Ureter (tissue), 1 donor: ENCODE measurements around the gene TLX3. TPM values are rescaled to one million over a fixed set of nuclear protein-coding genes. Genes with fewer than 3 reads are reported as not detected.
"Not testable (repeated sequence)": the region's sequence is repeated elsewhere in the genome, so short reads cannot be mapped to it uniquely, and the experiment has no call there.

Experiments
- DNase-seq: peaks from one replicate; pipeline ENCODE4 v3.0.0-alpha.2; 2020; ENCODE audit warnings: low spot score
- total RNA-seq: library from RNA; stranded (reverse); gene quantifications from one replicate; pipeline ENCODE4 v1.2.4, GENCODE V29; 2023
- donor health status: DM: yes; HTN: yes; CAD: no.

Gene TLX3
- total RNA-seq, 1 donor from 2014 or later, result not detected

DNA sequence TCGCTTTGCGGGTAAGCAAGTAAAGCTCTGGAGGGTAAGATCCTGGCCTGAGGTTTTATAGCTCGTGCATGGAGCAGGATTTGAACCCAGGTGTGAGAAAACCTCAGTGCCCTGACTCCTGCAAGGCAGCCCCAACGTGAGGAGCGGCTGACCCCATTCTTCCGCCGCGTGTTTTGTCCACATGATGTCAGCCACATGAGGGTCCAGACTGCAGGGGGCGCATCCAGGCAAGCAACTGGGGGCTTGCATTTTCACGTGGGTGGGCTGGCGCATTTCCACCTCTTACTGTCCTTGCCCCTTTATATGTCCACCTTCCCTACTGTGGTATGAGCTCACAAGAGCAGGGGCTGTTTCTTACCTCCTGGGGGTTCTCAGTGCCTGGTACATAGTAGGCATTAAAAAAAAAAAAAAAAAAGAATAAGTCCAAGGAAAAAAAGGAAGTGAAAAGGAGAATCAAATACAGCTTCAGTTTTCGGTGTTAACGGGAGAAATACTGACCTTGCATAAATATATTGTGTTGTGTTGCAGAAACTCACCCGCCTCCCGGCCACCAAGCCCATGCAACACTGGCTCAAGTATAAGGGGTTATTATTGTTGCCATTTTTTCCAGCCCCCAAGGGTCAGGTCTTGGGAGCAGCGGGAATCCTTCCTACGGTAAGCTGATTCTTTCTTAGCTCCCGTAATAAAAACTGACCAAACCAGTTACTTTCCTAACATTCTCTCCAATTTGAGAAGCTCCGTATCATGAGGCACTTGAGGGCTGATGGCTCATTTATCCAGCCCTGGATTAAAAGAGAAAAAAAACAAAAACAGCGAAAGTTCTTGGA, 15.0 kb downstream of the TLX3 start:
- no peak for DNase-seq

- no peak for DNase-seq
Observed at GRCh38 chr5:171330021-171330420, 21.0 kb downstream of the TLX3 start.

GRCh38 chr5:171335616-171336015, 26.6 kb downstream of the TLX3 start:
- no peak for DNase-seq

GRCh38 chr5:171336521-171337209, 27.6 kb downstream of the TLX3 start:
- DNase-seq, result peak; percentile 59

DNA sequence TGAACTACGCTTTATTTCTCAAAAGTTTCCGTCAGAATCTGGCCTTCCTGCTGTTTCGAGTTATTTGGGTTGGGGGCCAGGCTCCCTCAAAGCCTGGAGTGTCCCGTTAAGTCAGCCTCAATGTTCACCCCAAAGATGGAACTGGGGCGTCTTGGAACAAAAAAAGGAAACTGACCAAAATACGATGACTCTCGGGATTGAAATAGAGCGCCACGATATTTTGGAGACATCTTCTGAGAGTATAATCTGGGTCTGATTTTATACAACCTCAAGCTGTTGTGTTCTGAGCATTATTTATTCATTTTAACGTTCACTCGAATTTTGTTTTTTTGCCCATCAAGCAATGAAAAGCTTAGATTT, 28.1 kb downstream of the TLX3 start:
- DNase-seq, result no peak

- no peak for DNase-seq
Observed at GRCh38 chr5:171340042-171340441, 31.0 kb downstream of the TLX3 start.

DNA sequence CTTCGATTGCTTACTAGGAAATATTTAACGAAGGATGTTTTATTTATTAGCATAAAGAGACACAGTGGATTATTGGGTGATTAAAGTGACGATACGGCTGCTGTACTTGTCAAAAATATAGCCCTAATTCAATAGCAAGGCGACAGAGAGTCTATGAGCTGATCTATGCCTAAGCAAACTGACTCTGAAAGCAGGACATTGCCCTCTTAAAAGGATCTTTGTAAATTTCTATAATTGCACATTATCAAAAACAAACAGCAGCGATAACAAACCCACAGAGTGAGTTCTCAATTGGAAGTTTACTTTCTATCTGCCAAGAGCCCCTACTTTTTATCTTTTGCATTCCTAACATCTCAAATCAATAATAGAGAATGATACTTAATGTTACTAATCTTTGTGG, 31.4 kb downstream of the TLX3 start:
- DNase-seq, result no peak

DNA sequence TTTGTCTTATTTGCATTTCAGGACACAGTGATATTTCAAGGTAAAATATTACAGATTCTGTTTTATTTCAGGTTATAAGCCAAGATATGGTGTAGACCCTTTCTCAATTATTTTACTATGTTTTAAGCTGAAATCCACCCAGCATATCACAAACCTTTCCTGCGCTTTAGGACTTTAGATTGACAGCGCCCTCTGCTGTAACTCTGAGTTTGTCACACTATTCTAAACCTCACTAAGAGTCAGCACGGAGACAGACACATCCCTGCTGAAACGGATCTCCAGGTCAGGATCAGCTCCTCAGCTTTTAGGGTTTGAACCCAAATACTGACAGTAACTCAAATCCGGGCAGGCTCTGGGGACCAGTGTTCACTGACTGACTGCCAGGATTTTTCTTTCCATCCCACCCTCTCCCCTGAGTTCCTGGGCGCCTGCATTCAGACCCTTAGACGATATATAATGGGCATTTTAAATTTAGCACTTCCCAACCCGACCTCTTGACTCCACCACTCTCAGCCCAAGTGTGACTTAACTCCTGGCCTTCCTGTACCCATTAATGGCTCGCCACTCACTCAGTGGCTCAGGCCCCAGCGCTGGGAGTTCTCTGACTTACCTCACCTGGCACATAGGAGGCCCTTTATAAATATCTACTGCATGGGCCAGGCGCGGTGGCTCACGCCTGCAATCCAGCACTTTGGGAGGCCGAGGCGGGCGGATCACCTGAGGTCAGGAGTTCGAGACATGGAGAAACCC, 33.5 kb downstream of the TLX3 start:
- no peak for DNase-seq

DNA sequence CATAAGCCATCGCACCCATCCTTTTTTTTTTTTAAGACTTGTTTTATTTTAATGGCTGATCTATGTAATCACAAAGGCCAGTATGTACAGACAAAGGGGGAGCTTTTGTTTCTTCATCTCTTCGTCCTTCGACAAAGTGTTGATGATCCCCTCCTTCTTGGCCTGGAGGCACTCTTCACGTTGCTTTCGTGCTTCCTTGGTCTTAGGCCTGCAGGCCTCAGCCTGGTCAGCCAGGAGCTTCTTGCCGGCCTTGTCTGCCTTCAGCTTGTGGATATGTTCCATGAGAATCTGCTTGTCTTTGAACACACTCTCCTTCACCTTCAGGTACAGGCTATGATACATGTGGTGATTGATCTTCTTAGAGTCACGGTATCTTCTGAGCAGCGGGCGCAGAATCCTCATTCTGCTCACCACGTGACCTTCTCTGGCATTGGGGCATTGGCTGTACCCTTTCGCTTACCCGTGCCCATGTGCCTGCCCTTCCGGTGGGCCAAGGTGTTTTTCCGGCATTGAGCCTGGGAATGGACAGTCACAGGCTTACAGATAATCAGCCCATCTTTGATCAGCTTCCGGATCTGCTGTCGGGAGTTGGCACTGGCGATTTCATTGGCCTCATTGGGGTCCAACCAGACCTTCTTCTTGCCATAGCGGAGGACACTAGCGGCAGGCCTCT, 36.0 kb downstream of the TLX3 start:
- no peak for DNase-seq

DNA sequence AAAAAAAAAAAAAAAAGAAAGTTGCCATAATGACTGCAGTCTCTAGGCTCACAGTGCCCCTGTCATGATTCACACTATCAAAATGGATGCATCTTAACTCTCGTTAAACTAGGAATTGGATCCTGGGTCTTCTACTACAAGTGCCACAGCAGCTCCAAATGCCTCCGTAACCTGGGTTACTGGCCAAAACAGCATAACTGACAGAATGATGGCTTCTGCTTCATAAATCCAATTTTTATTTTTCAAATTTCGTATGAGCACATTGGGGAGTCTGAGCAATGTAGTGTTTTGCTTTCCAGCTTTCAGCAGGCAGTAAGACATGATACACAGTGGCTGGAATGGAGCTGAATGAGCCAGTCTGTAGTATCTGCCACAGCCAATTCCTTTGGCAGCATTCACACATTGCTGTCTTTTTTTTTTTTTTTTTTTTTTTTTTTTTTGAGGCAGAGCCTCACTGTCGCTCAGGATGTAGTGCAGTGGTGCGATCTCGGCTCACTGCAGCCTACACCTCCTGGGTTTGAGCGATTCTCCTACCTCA, 42.6 kb downstream of the TLX3 start:
- no peak for DNase-seq

- no peak for DNase-seq
Observed at GRCh38 chr5:171355302-171355724, 46.3 kb downstream of the TLX3 start.

GRCh38 chr5:171357843-171358242, 48.8 kb downstream of the TLX3 start:
- DNase-seq, result no peak

GRCh38 chr5:171361151-171361550, 52.1 kb downstream of the TLX3 start:
- DNase-seq, result not testable (repeated sequence)

Other genes with a start within 250 kb of the TLX3 start
- 877 TPM for gene NPM1, start 78.6 kb downstream of the TLX3 start, total RNA-seq
- gene FGF18, start 110.4 kb downstream of the TLX3 start, total RNA-seq, result 0.81 TPM